Fibroblast of upper back skin (primary cell): ENCODE data around the gene LDLRAD1.
"Not testable (repeated sequence)": the region's sequence is repeated elsewhere in the genome, so short reads cannot be mapped to it uniquely, and the experiment has no call there.

Source experiments
- DNase-seq: peaks from one replicate; pipeline ENCODE4 v3.0.0-alpha.2; 2013

LDLRAD1 gene

GRCh38 chr1:54017979-54018378, at the start of gene LDLRAD1:
Gene LDLRAD1 (minus strand): TSS chr1:54018186. CDS start chr1:54018112, 74 bp downstream.
- no peak for DNase-seq

GRCh38 chr1:54064299-54064698, 46.3 kb upstream of the LDLRAD1 start:
- DNase-seq = no peak

- DNase-seq = no peak
Measured at GRCh38 chr1:54054438-54054749, 36.4 kb upstream of the LDLRAD1 start.

GRCh38 chr1:54053745-54054437, 35.9 kb upstream of the LDLRAD1 start:
- DNase-seq = no peak

GRCh38 chr1:54052934-54053744, 35.2 kb upstream of the LDLRAD1 start, which contains the start of the genes TCEANC2 and TMEM59:
Gene TCEANC2 (plus strand): TSS chr1:54053608. CDS start chr1:54054423, 815 bp downstream.
Gene TMEM59 (minus strand): TSS chr1:54053204. CDS start chr1:54053188, 16 bp downstream.
- DNase-seq = peak; percentile 99

- DNase-seq = peak; percentile 70
Measured at GRCh38 chr1:54052431-54052933, 34.5 kb upstream of the LDLRAD1 start.

- DNase-seq = peak; percentile 9
Measured at GRCh38 chr1:54051933-54052430, 34.0 kb upstream of the LDLRAD1 start.

GRCh38 chr1:54050435-54050834, 32.4 kb upstream of the LDLRAD1 start:
- DNase-seq = not testable (repeated sequence)

- DNase-seq = no peak
Measured at GRCh38 chr1:54047384-54048305, 29.7 kb upstream of the LDLRAD1 start.

- DNase-seq = peak; percentile 27
Measured at GRCh38 chr1:54046671-54047383, 28.8 kb upstream of the LDLRAD1 start.

GRCh38 chr1:54045496-54045895, 27.5 kb upstream of the LDLRAD1 start:
- DNase-seq = no peak

GRCh38 chr1:54041806-54042205, 23.8 kb upstream of the LDLRAD1 start:
- no peak for DNase-seq

GRCh38 chr1:54037476-54037875, 19.5 kb upstream of the LDLRAD1 start:
- DNase-seq = peak; percentile 44

- no peak for DNase-seq
Measured at GRCh38 chr1:54028306-54029251, 10.6 kb upstream of the LDLRAD1 start.

GRCh38 chr1:54027848-54028247, 9.9 kb upstream of the LDLRAD1 start:
- no peak for DNase-seq

GRCh38 chr1:54024811-54025210, 6.8 kb upstream of the LDLRAD1 start:
- not testable (repeated sequence) for DNase-seq

GRCh38 chr1:54024358-54024757, 6.4 kb upstream of the LDLRAD1 start:
- no peak for DNase-seq

- not testable (repeated sequence) for DNase-seq
Measured at GRCh38 chr1:54019562-54020176, 1.7 kb upstream of the LDLRAD1 start.

GRCh38 chr1:54018635-54019034, 649 bp upstream of the LDLRAD1 start:
- DNase-seq = no peak
